K562 (cell line): ENCODE measurements around the gene C22orf39. TPM values are rescaled to one million over a fixed set of nuclear protein-coding genes. Genes with fewer than 3 reads are reported as not detected.

Source experiments
- ASH1L ChIP-seq: fragments of 450-650 bp; IDR thresholded peaks from 2 replicates; pipeline ENCODE4 v1.6.1; 2018; ENCODE audit warnings: borderline replicate concordance, mild to moderate bottlenecking, low read depth; ENCODE audit not compliant: partially characterized antibody
- ATF3 ChIP-seq, 2 experiments: fragments of 450-650 bp in 1 of 2; sonication (generic) in 1 of 2; formaldehyde crosslinking in 1 of 2; IDR thresholded peaks in 1 of 2; conservative IDR thresholded peaks in 1 of 2; 2 replicates each; pipeline versions ENCODE4 v1.6.1 to v1.8.1; 2016 to 2023; ENCODE audit warnings: mild to moderate bottlenecking in 2 of 2, moderate library complexity in 2 of 2, inconsistent platforms in 1 of 2, missing genetic modification reagents in 1 of 2
- ATF4 ChIP-seq: fragments of 450-650 bp; formaldehyde crosslinking; IDR thresholded peaks from 2 replicates; pipeline ENCODE4 v1.4.0; 2022; ENCODE audit warnings: mild to moderate bottlenecking, moderate library complexity
- CHAMP1 ChIP-seq: fragments of 450-650 bp; IDR thresholded peaks from 2 replicates; pipeline ENCODE4 v1.6.1; 2016; ENCODE audit warnings: mild to moderate bottlenecking
- CREB5 ChIP-seq: fragments of 250-450 bp; sonication (Bioruptor Pico); IDR thresholded peaks from 2 replicates; pipeline ENCODE4 v1.5.0; 2020; ENCODE audit warnings: mild to moderate bottlenecking
- GABPB2 ChIP-seq: fragments of 250-450 bp; sonication (Bioruptor Pico); conservative IDR thresholded peaks from 2 replicates; pipeline ENCODE4 v1.5.1; 2021; ENCODE audit warnings: mild to moderate bottlenecking
- PHB ChIP-seq: fragments of 250-450 bp; sonication (Bioruptor Pico); IDR thresholded peaks from 2 replicates; pipeline ENCODE4 v1.5.0; 2021
- POLR2G ChIP-seq: fragments of 200-400 bp; formaldehyde crosslinking; IDR thresholded peaks from 2 replicates; pipeline ENCODE4 v1.6.1; 2017; ENCODE audit warnings: low read depth, mild to moderate bottlenecking, antibody characterized with exemption, low read length, moderate library complexity
- RBM22 ChIP-seq: fragments of 200-400 bp; formaldehyde crosslinking; IDR thresholded peaks from 2 replicates; pipeline ENCODE4 v1.6.1; 2018; ENCODE audit warnings: low read length, low read depth; ENCODE audit not compliant: poor library complexity, severe bottlenecking
- SMAD4 ChIP-seq: fragments of 250-450 bp; sonication (Bioruptor Pico); conservative IDR thresholded peaks from 2 replicates; pipeline ENCODE4 v1.8.0; 2021; ENCODE audit warnings: inconsistent platforms, mild to moderate bottlenecking, moderate library complexity
- TCF15 ChIP-seq: fragments of 250-450 bp; sonication (Bioruptor Pico); IDR thresholded peaks from 2 replicates; pipeline ENCODE4 v1.8.0; 2022; ENCODE audit warnings: moderate library complexity, mild to moderate bottlenecking, inconsistent platforms
- TCF7L2 ChIP-seq: fragments of 150-350 bp; IDR thresholded peaks from 2 replicates; pipeline ENCODE4 v1.6.1; 2016; ENCODE audit warnings: low read depth, mild to moderate bottlenecking, low read length, moderate library complexity
- ZNF175 ChIP-seq: fragments of 200-800 bp; sonication (Bioruptor generic); IDR thresholded peaks from 2 replicates; pipeline ENCODE4 v1.6.1; 2016; ENCODE audit warnings: low read depth, mild to moderate bottlenecking, missing genetic modification characterization, missing compliant biosample characterization
- ZNF217 ChIP-seq: sonication (generic); formaldehyde crosslinking; IDR thresholded peaks from 2 replicates; pipeline ENCODE4 v1.8.0; 2022; ENCODE audit warnings: mild to moderate bottlenecking, missing genetic modification reagents
- ZNF561 ChIP-seq: fragments of 450-650 bp; formaldehyde crosslinking; conservative IDR thresholded peaks from 2 replicates; pipeline ENCODE4 v1.4.0; 2020; ENCODE audit warnings: mild to moderate bottlenecking, moderate library complexity
- ZNF592 ChIP-seq: fragments of 450-650 bp; IDR thresholded peaks from 2 replicates; pipeline ENCODE4 v1.6.1; 2017; ENCODE audit warnings: antibody characterized with exemption, mild to moderate bottlenecking
- polyA plus RNA-seq, 8 experiments: library from polyadenylated mRNA; depleted of rRNA in 4 of 8; stranded (reverse) in 5 of 8; unstranded in 3 of 8; fragments of >200 nt; fragmentation: Nextera tagmentation in 2 of 8; fragmentation: Illumina TruSeq in 1 of 8; extraction: Ambion mirVana in 2 of 8; extraction: Trizol in 1 of 8; gene quantifications; 2 replicates each; pipeline versions ENCODE4 v1.2.1 to v1.2.3, GENCODE V29; 2011 to 2014; ENCODE audit warnings: inconsistent platforms in 1 of 8, missing spikeins in 1 of 8
- total RNA-seq, 7 experiments: library from RNA; depleted of rRNA in 6 of 7; stranded (reverse); fragments of >200 nt in 6 of 7; fragmentation: Illumina TruSeq in 2 of 7; extraction: Trizol in 2 of 7; gene quantifications; 2 replicates each; pipeline versions ENCODE4 v1.2.1 to v1.2.3, GENCODE V29; 2011 to 2021; ENCODE audit warnings: low replicate concordance in 1 of 7

Gene C22orf39
- total and polyA plus RNA-seq, 9 of the 15 experiments (the other 6 are each of a cell fraction or from before 2014, with no cell fraction given), result 20.4 to 139 (median 66.8) TPM

GRCh38 chr22:19431649-19432132 lies 15.8 kb downstream of the C22orf39 start, which contains the start of gene HIRA (continued):
- no peak for TF ChIP-seq ZNF217 (CRISPR knock-in tag)
- peak; percentile 70; the same call in 1 of the 2 replicates for TF ChIP-seq POLR2G
- no peak for TF ChIP-seq CHAMP1
- TF ChIP-seq ATF4, result peak; percentile 84
- TF ChIP-seq ZNF561 (CRISPR knock-in tag), result peak; percentile 25; the same call in 1 of the 2 replicates
- TF ChIP-seq ZNF175 (CRISPR knock-in tag), result no peak
- TF ChIP-seq ZNF592, result no peak
- TF ChIP-seq CREB5 (CRISPR knock-in tag), result no peak
- TF ChIP-seq GABPB2 (CRISPR knock-in tag), result no peak
- TF ChIP-seq RBM22, result no peak
- TF ChIP-seq ASH1L, result no peak
- TF ChIP-seq ATF3 (IDR thresholded peaks at IDR 0.05), result no peak
- no peak for TF ChIP-seq ATF3 (CRISPR knock-in tag; conservative IDR thresholded peaks at IDR 0.05)
- peak; percentile 75; the same call in 1 of the 2 replicates for TF ChIP-seq TCF15 (CRISPR knock-in tag)
- peak; percentile 95; the same call in 1 of the 2 replicates for TF ChIP-seq PHB (CRISPR knock-in tag)
- peak; percentile 61 for TF ChIP-seq TCF7L2
- peak; percentile 77 for TF ChIP-seq SMAD4 (CRISPR knock-in tag)
